NCI-H2107 (cell line): Measurements from ENCODE around the gene NUP98.
"Not testable (repeated sequence)": the region's sequence is repeated elsewhere in the genome, so short reads cannot be mapped to it uniquely, and the experiment has no call there.

ENCODE experiments used
- DNase-seq: peaks from one replicate; lab custom pipeline; 2025; lab: John Stamatoyannopoulos, UW

Gene NUP98

DNA sequence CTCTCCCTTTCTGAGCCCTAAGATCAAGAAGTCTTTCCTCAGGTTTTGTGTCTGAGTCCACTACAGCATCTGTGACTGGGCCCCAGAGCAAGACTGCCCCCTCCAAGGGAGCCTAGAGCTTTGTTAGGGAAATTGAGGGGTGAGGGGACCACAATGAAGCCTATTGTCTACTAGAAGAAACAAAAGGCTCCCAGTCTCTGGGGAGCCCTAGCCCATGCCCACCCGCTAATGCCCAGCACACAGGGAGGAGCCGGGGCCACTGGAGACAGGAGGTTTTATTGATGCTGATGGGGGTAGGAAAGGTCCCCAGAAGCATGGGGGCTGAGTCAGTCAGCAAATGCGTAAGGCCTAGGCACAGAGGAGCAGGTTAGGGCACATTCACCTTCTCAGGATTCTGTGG, 29.4 kb upstream of the NUP98 start:
- DNase-seq, result no peak

DNA sequence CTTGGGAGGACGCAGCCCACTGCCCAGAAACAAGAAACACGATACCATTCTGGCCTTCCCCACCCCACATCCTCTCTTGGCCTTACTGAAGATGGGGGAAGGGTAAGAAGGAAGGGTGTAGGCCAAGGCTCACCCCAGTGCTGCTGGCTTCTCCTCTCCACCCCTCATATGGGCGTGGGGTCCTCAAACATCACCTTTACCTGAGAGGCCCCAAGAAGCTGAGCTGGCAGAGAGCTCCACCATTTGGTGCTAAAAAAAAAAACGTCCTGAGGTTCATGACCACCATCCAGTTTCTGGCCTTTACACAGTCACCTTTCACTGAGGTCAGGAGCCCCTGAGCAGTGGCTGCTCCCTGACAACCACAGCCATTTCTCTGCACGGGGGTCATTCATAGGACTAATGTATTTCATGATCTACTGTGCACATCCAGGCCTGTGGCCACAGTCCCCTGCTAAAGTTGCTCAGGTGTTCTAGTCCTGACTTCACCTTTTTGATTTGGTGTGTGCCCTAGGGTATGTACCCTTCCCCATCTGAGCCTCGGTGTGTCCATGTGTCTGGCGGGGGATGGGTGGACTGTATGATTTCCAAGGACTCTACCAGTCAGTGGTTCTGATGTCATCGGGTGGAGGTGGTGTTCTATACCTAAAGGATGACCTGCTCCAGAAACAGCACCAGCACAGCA, 28.3 kb upstream of the NUP98 start:
- DNase-seq, result no peak

DNA sequence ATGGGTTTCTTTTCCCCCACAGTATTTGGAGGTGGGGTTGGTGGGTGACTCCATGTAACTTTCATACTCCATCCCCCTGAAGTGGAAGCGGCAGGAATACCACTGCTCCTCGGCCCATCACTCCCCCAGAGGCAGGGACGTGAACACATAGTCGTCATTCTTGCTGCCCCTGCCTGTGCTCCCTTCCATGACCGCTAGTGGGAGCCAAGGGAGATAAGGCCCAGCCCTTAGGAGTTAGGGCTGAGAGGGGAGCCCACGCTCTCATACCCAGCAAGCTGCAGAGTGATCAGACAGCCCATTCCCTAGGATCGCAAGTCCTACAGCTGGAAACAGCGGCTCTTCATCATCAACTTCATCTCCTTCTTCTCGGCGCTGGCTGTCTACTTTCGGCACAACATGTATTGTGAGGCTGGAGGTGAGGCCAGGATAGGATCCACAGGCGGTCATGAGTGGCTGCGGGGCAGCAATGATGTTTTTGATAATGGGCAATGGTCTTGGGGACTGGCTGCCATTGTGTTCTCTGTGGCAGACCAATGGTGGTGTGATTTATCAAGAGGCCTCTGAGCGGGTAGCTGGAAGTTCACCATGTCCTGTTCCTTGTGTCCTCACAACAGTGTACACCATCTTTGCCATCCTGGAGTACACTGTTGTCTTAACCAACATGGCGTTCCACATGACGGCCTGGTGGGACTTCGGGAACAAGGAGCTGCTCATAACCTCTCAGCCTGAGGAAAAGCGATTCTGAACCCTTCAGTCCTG, 27.5 kb upstream of the NUP98 start:
- DNase-seq, result no peak

DNA sequence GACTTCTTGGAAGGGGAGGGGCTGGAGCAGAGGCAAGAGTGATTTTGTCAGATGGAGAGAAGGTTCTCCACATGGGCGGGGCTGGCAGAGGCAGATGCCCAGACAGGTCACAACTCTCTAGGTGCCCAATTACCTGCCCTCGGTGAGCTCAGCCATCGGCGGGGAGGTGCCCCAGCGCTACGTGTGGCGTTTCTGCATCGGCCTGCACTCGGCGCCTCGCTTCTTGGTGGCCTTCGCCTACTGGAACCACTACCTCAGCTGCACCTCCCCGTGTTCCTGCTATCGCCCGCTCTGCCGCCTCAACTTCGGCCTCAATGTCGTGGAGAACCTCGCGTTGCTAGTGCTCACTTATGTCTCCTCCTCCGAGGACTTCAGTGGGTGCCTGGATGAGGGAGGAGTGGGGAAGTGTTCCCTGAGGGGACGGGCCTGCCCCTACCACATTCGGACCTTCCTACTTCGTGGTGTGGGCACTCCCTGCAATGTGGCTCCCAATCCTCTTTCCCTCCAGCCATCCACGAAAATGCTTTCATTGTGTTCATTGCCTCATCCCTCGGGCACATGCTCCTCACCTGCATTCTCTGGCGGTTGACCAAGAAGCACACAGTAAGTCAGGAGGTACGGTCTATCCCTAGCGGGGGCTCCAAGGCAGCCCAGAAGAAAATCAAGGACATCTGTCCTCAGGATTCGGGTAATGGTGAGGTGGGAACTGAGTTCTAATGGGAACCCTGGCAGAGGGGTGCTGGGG, 26.6 kb upstream of the NUP98 start:
- no peak for DNase-seq

DNA sequence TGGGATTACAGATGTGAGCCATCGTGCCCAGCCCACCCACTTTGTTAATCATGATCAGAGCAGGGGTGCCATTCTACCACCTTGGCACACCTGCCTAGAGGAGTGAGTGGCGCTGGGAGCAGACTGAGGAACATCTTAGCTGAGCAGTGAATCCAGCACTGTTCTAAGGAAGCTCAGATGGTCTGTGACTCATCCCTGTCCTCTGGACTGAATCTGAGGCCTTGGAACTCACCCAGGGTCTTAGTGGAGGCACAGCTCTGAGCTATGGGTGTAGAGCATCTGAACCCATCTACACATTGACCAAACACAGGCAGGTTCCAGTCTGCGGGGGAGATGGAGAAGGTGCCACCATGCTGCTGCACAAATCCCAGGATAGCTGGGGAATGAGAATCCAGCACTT, 25.9 kb upstream of the NUP98 start:
- DNase-seq, result no peak

DNA sequence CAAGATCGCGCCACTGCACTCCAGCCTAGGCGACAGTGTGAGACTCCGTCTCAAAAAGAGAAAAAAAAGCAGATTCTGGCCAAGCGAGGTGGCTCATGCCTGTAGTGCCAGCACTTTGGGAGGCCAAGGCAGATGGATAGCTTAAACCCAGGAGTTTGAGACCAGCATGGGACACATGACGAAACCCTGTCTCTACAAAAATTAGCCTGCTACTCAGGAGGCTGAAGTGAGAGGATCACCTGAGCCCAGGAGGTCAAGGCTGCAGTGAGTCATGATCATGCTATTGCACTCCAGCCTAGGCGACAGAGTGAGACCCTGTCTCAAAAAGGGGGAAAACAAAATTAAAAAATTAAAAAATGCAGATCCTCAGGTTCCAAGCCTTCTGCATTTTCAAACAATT, 25.0 kb upstream of the NUP98 start:
- DNase-seq, result no peak

DNA sequence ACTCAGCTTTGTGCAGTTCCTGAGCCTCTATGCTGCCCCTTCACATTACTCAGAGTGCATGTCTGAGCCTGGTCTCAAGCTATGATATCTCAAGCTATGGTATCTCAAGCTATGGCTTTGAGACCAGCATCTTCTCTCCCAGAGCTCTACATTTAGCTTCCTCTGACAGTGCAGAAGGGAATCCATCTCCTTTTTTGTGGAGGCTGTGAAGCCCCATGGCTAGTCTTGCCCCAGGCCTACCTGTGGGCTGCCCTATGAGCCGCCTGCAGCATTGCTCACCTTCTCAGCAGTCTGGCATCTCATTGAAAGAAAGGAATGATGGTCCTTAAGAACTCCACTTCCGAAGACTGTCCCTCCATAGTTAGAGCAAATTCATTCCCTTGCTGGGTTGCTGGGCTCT, 23.6 kb upstream of the NUP98 start:
- DNase-seq, result no peak

DNA sequence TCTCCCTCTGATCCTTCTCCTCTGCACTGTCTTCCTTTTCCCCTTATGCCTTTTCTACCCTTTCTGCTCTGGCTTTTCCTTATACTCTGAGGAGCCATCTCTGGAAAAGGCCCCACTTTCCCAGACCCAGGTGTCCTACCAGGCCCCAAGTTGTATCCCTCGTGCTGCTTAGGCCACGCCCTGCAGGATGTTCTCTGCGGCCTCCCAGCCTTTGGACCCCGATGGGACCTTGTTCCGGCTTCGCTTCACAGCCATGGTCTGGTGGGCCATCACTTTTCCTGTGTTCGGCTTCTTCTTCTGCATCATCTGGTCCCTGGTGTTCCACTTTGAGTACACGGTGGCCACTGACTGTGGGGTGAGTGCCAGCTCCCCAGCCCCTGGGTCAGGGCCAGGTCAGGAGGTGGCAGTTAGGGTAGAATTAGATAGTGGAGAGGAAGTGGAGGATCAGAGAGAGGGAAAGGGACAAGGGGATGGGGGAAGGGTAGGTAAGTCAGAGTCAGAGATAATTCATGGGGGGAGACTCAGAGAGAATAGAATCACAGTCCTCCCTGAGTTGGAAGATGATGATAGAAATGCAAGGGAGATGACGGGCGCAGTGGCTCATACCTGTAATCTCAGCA, 19.9 kb upstream of the NUP98 start:
- no peak for DNase-seq

DNA sequence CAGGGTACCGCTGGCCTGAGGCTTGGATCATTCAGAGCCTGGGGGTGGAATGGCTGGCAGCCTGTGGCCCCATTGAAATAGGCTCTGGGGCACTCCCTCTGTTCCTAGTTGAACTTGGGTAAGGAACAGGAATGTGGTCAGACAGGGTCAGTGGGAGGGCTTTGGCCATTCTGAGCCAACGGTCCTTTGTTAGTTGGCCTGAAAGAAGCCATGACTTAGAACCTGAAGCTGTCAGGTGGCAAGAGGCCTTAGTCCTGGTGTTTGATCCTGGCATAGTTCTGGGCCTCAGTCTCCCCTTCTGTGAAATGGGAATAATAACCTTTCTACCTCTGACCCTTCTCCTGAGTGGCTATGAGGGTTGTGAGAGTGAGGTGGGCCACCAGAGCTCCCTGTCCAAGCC, 19.3 kb upstream of the NUP98 start:
- no peak for DNase-seq

DNA sequence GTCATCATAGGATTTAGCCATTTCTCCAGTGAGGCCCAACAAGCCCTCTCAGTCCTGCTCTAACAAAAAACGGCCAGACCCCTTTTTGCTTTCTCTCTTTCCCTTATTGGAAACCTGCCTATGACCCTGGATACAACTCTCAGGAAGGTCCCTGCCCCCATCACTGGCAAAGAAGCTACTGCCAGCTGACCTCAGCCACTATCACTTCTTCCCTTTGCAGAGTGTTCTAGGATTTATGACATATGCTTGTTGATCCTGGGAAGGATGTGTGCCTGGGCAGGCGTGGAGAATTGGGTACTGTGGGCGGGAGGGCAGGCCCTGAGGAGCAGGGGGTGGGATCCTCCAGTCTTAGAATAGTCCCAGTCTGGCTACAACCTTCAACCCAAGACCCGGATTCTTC, 18.5 kb upstream of the NUP98 start:
- no peak for DNase-seq

DNA sequence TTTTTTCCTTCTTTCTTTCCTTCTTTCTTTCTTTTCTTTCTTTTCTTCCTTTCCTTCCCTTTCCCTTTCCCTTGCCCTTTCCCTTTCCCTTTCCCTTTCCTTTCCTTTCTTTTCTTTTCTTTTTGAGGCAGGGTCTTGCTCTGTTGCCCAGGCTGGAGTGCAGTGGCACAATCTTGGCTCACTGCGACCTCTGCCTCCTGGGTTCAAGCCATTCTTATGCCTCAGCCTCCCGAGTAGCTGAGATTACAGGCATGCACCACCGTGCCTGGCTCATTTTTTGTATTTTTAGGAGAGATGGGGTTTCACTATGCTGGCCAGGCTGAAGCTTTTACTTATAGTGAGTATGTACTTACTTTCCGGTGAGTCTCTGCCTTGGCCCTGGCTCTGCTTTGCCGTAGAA, 17.5 kb upstream of the NUP98 start:
- not testable (repeated sequence) for DNase-seq

DNA sequence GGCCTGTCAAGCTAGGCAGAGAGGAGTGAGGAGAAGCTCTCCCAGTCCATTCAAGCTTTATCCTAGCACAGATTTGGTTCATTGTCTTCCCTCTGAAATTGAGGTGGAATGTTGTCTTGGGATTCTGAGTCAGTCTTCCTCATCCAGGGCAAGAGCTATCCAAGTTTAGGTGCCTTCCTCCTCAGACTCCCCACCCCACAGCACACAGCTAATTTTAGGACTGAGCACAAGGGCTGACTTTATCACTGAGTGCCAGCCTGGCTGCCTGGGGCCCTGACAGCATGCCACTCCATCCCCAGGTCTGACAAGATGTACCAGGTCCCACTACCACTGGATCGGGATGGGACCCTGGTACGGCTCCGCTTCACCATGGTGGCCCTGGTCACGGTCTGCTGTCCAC, 13.6 kb upstream of the NUP98 start:
- DNase-seq, result no peak

DNA sequence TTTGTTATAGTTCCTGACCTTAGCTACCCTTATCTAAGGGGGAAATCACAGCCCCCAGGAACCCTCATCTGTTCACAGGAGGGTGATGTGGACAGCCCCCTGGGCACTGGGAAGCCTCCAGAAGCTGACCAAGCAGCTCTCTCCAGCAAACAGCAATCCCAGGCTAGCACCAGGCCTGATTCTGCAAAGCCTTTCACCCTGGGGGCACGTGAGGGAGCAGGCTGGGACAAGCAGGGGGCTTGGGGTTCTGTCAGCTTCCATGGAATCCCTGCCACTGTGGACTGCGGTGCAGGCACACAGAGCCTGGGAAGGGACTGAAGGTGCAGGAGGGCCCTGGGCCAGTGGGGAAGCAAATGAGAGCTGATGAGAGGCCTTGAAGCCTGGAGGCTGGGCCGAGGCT, 13.1 kb upstream of the NUP98 start:
- DNase-seq, result no peak

DNA sequence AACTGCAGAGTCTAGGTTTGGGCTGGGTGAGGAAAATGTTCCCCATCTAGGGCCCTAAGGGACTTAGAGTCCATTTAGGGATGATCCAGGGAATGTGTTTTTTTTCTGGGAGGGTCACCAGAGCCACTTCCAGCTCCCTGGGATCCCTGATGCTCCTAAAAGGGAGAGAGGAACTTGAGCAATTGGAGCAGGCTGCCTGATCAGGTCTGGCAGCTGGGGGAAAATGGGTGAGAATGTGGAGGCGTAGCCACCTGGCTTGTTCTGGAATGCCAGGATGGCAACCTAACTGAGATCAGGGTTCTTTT, 12.2 kb upstream of the NUP98 start:
- no peak for DNase-seq

DNA sequence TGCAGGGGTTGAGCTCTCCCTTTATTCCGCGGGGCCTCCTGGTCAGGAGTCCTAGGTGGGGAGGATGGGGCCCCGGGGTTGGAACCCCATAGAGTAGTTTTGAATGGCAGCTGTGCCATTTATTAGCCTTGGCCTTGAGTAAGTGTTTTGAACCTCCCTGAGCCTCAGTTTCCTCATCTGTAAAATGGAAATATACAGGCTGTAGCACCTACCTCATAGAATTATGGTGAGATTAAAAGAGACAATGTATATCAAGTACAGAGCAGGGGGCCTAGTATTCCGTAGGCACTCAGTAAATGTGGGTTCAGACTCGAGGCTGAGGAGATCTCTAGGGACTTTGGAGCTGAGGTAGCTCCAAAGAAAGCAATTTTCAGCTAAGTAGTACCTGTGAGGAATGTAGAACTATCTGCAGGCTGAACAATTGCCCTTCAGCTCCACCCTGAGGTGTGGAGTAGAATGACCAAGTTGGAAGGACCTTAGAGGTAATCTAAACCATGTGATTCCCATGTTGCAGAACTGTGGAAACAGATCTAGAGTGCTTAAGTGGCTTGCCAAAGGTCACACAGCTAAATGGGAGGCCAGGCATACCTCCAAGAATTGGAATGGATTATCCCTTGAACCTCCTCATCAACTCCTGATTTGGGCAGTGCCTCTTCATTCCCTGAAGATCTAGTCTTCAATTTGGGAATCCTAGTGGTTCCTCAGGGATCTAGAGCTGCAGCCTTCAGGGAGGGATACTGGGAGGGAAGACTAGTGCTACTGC, 11.7 kb upstream of the NUP98 start:
- peak; percentile 35 for DNase-seq

DNA sequence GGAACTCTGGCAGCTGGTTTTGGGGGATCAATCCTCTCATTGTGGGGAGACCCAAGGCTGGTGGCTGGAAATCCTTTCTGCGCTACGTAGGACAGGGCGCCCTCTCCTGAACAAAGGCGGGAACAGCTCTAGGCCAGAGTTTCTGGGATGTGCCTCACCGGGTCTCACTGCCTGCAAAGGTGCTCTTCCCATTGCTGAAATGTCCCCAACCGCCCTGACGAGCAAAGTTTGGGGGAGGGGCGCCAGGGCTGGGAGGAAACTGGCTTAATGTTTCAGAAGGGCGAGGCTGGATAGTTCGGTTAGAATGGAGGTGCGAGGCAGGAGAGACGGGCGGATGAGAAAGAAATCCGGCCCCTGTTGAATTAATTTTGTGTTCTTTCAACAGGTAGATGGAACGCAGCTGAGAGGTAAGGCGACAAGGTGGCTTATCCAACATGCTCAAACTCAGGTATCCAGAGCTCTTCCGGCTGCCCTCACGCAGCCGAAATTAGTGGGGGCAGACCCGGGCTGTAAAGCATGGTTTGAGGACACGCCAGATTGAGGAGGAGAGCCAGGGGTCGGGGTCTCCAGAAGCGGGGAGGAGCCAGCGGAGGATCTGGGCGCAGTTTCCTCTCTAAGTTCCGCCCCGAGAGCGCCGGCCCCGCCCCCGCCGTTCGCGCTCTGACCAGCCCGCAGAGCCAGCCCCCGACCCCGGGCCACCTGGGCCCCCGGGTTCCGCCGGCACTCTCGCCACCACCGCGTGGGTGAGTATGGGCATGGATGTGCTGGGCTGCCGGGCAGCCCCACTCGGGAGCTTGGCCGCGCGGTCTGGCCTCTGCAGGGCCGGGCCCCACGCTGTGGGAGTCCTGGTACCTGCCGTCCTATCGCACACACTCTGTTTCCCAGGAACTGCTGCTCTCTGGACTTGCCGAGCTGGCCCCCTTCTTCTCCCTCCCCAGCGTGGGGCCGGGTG, 10.8 kb upstream of the NUP98 start, which contains the start of gene PGAP2:
PGAP2 (plus strand) TSS at position 652 of the 952 bp plus-strand sequence. CDS start 2,700 bp downstream, outside the sequence.
- DNase-seq, result no peak

DNA sequence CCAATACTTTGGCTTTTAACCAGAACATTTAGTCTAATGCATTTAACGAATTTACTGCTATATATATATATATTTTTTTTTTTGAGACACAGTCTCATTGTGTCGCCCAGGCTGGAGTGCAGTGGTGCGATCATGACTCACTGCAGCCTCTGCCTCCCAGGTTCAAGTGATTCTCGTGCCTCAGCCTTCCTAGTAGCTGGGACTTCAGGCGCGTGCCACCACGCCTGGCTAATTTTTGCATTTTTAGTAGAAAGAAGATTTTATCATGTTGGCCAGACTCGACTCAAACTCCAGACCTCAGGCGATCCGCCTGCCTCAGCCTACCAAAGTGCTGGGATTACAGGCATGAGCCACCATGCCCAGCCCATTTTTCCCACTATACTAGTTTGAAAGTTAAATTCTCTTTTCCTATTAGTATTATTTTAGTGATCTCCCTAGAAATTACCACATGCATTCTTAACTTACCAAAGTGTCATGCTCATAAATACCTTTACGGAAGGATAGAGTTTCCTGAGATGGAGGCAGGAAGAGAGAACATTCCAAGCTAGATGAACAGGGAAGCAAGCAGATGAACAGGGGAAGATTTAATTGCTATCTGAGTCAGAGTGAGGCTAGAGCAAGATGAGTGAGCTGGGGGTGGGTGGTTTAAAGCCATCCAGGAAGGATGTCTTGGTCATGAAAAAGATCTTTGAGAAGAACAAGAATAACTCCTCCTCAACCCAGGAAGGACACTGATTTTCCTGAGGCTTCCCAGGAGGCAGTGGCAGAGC, 6.6 kb upstream of the NUP98 start:
- no peak for DNase-seq

DNA sequence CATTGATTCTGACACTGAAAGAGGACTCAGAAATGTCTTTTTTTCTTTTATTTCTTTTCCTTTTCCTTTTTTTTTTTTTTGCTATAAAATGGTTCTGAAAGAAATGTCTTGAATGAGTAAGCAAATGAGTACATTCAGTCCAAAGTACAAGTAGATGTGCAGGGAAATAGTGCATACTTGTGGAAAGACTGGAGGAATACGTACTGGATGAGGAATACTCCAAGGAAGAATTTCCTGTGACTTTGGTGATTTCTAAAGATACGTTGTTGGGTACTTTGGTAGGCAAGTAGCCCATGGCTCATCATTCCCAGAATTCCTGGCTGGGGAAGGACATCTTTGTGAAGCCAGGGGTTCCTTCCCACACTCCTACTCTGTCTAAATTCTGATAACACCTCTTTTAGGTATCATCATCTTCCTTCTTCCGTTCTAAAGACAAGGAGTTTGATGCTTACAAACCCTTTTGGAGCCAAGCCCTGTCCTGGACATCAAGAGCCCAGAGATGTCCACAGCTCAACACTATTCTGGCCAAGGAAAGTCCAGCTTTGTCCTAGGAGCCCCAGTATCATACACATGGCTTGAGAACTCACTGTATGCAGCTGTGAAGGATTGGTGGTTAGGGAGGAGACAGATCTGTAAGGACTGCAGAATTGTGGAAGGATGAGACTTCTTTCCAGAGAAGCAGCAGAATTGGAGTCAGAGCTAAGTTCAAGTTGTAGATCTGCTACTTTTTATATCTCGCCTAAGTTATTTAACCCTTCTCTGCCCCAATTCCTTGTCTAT, 4.8 kb upstream of the NUP98 start:
- no peak for DNase-seq

DNA sequence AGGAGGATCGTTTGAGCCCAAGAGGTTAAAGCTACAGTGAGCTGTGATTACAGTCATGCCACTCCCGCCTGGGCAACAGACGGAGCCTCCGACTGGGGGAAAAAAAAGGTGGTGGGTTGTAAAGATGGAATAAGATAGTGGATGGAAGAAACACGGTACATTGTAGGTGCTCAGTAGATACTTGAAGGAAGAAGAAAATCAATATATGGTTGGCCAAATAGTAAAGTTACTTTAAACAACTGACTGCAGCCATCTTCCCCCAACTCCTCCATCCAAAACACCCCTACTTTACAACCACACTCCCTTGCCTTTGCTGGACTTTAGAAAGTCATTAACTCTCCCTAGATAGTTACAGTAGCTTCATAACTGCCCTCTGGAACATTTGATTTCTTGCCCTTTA, 2.5 kb upstream of the NUP98 start:
- DNase-seq, result no peak
